Panc1 (cell line): ENCODE results near the gene FEM1B. TPM values are rescaled to one million over a fixed set of nuclear protein-coding genes. Genes with fewer than 3 reads are reported as not detected.

Experiments used
- ATAC-seq: fragments of 200-7000 bp; cut with Tn5 transposase; 2 replicates; pipeline ENCODE4 v1.9.1; 2020; ENCODE audit warnings: mild to moderate bottlenecking, moderate library complexity
- BruUV-seq: library from RNA; stranded (reverse); fragments of 400-500 nt; replicated peaks from 2 replicates; lab custom pipeline; 2021; lab: Mats Ljungman, UMichigan
- CTCF ChIA-PET: fragments of 300-600 bp; sonication (Branson Sonifier 250); formaldehyde crosslinking; loops from one replicate; lab custom pipeline; 2022; ENCODE audit warnings: antibody characterized with exemption; lab: Charles Lee
- POLR2A ChIA-PET: fragments of 300-600 bp; sonication (Branson Sonifier 250); formaldehyde crosslinking; loops from one replicate; lab custom pipeline; 2022; ENCODE audit warnings: antibody characterized with exemption; lab: Charles Lee
- DNase-seq: peaks from one replicate; pipeline ENCODE4 v3.0.0-alpha.2; 2010; ENCODE audit warnings: low read depth, low spot score
- H3K27ac ChIP-seq: 2 replicates; pipeline ENCODE4 v1.5.1; 2011; ENCODE audit warnings: mild to moderate bottlenecking, low read length, inconsistent platforms
- H3K27me3 ChIP-seq: fragments of 200-500 bp; sonication (Bioruptor generic); 2 replicates; pipeline ENCODE4 v1.6.0; 2014; ENCODE audit warnings: low read length, inconsistent platforms; ENCODE audit not compliant: control insufficient read depth, insufficient read depth
- H3K36me3 ChIP-seq: fragments of 200-500 bp; sonication (Bioruptor generic); 2 replicates; pipeline ENCODE4 v1.5.1; 2014; ENCODE audit warnings: inconsistent platforms, mild to moderate bottlenecking, low read length, moderate library complexity; ENCODE audit not compliant: control insufficient read depth, insufficient read depth
- H3K4me1 ChIP-seq: 2 replicates; pipeline ENCODE4 v1.5.1; 2011; ENCODE audit warnings: inconsistent platforms, mild to moderate bottlenecking, low read length, moderate library complexity; ENCODE audit not compliant: control insufficient read depth, insufficient read depth
- H3K4me3 ChIP-seq, 2 experiments: 2 replicates each; pipeline ENCODE4 v1.5.1; 2011 to 2012; ENCODE audit warnings: low read depth in 2 of 2, low read length in 2 of 2, mild to moderate bottlenecking in 2 of 2, inconsistent platforms in 1 of 2, moderate library complexity in 1 of 2
- H3K9me3 ChIP-seq: fragments of 200-500 bp; sonication (Bioruptor generic); 2 replicates; pipeline ENCODE4 v1.5.1; 2014; ENCODE audit warnings: low read depth, mild to moderate bottlenecking, inconsistent platforms, low read length, moderate library complexity; ENCODE audit not compliant: control insufficient read depth, insufficient read depth
- CTCF ChIP-seq: fragments of 450-650 bp; IDR thresholded peaks from 2 replicates; pipeline ENCODE4 v1.5.1; 2017; ENCODE audit warnings: mild to moderate bottlenecking
- POLR2AphosphoS5 ChIP-seq: IDR thresholded peaks from 2 replicates; pipeline ENCODE4 v1.6.1; 2012; ENCODE audit warnings: mild to moderate bottlenecking, low read depth, low read length, moderate library complexity
- REST ChIP-seq, 2 experiments: IDR thresholded peaks; 2 replicates each; pipeline ENCODE4 v1.6.1; 2011 to 2012; ENCODE audit warnings: low read depth in 2 of 2, control low read depth in 1 of 2, low read length in 1 of 2, mild to moderate bottlenecking in 1 of 2, moderate library complexity in 1 of 2; ENCODE audit not compliant: insufficient read depth in 1 of 2
- SIN3A ChIP-seq: IDR thresholded peaks from 2 replicates; pipeline ENCODE4 v1.6.1; 2012; ENCODE audit warnings: low read depth, mild to moderate bottlenecking, low read length, moderate library complexity, borderline replicate concordance; ENCODE audit not compliant: insufficient read depth
- TCF7L2 ChIP-seq: IDR thresholded peaks from 2 replicates; pipeline ENCODE4 v1.6.1; 2011; ENCODE audit warnings: mild to moderate bottlenecking, low read depth, low read length, inconsistent platforms
- in situ Hi-C: cut with HindIII; loops from 2 replicates; pipeline ENCODE4 v1.10.0; 2016; ENCODE audit warnings: low sequenced_read_pairs, low pct_unique_long_range_greater_than_20kb
- intact Hi-C: fragments of 100-400 bp; cut with micrococcal nuclease; formaldehyde crosslinking; loops from one replicate; pipeline ENCODE4 v1.10.0; 2022; ENCODE audit not compliant: unreplicated experiment
- total RNA-seq: library from RNA; stranded (reverse); gene quantifications from one replicate; pipeline ENCODE4 v1.2.1, GENCODE V29; 2021; ENCODE audit not compliant: unreplicated experiment

Gene FEM1B
- total RNA-seq, 1 experiment from 2014 or later = 34.8 TPM

GRCh38 chr15:68244235-68244634, 33.3 kb upstream of the FEM1B start:
- Histone ChIP-seq H3K27me3 (no peaks in the 10 kb centered on the region), H3K4me1 (no peaks in the 10 kb centered on the region), H3K4me3 (no peak overlapping the region), H3K36me3 (no peaks in the 10 kb centered on the region), H3K27ac (no peak overlapping the region), H3K9me3 (0 out of 2 replicates have a peak, but pooled peaks cover 4% of the 10 kb centered on the region)
- CTCF ChIA-PET = no interaction called here
- in situ Hi-C loops = no loop called here
- POLR2A ChIA-PET = interaction anchor here (0.6 to 0.7 kb wide), 2 partner anchors 342 to 555 kb away, joined by 3 read pairs; no protein-coding TSS in a partner anchor
- no peak for DNase-seq
- BruUV-seq = no TSS peak
- intact Hi-C loops = no loop called here
- no peak for ATAC-seq
- TF ChIP-seq REST (IDR thresholded peaks at IDR 0.05; ENCODE audit: insufficient read depth in 1 of 2, low read depth in 2 of 2, low read length in 1 of 2) = no peak
- TF ChIP-seq CTCF = no peak
- TF ChIP-seq POLR2AphosphoS5 = no peak
- TF ChIP-seq SIN3A = no peak
- no peak for TF ChIP-seq TCF7L2

DNA sequence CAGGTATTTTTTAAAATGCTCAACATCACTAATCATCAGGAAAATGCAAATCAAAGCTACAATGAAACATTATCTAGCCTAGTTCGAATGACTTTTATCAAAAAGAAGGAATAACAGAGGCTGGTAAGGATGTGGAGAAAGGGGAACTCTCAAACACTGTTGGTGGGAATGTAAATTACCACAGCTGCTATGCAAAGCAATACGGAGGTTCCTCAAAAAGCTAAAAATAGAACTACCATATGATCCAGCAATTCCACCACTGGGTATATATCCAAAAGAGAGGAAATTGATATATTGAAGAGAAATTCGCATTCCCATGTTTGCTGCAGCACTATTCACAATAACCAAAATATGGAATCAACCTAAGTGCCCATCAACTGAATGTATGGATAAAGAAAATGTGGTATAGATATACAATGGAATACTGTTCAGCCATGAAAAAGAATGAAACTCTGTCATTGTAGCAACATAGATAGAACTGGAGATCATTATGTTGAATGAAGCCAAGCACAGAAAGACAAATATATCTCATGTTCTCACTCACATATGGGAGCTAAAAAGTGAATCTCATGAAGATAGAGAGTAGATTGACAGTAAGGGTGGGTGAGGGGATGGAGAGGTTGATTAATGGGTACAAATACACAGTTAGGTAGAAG, 28.4 kb upstream of the FEM1B start:
- no TSS peak for BruUV-seq
- Histone ChIP-seq H3K9me3 (0 out of 2 replicates have a peak, but pooled peaks cover 2% of the 10 kb centered on the region), H3K27me3 (no peaks in the 10 kb centered on the region; the same call in 1 of the 2 replicates), H3K36me3 (no peaks in the 10 kb centered on the region), H3K27ac (no peak overlapping the region), H3K4me1 (no peaks in the 10 kb centered on the region), H3K4me3 (no peak overlapping the region)
- intact Hi-C loops = no loop called here
- in situ Hi-C loops = no loop called here
- POLR2A ChIA-PET = interaction anchor here (0.7 kb wide), 1 partner anchor 12 kb away, joined by 3 read pairs; no protein-coding TSS in a partner anchor
- DNase-seq (no peak), ATAC-seq (no peak)
- TF ChIP-seq REST (IDR thresholded peaks at IDR 0.05; ENCODE audit: insufficient read depth in 1 of 2, low read depth in 2 of 2, low read length in 1 of 2) (no peak), SIN3A (no peak), POLR2AphosphoS5 (no peak), CTCF (no peak), TCF7L2 (no peak)
- CTCF ChIA-PET = interaction anchor here (1.2 kb wide), 1 partner anchor 57 kb away, joined by 4 read pairs; no protein-coding TSS in a partner anchor
